Right renal cortex interstitium (tissue), 3 donors: ENCODE results near the gene PPP2R1B. TPM values are rescaled to one million over a fixed set of nuclear protein-coding genes. Genes with fewer than 3 reads are reported as not detected.
"Not testable (repeated sequence)": the region's sequence is repeated elsewhere in the genome, so short reads cannot be mapped to it uniquely, and the experiment has no call there.

Source experiments
- DNase-seq, 3 donors: peaks; one replicate each; pipeline ENCODE4 v3.0.0-alpha.2; 2013; ENCODE audit warnings: low read depth in 3 of 3, low spot score in 2 of 3
- polyA plus RNA-seq, 3 donors: library from polyadenylated mRNA; unstranded; fragments of 120-200 nt; gene quantifications; one replicate each; pipeline ENCODE4 v1.2.1, GENCODE V29; 2013; ENCODE audit not compliant: insufficient read length in 3 of 3

PPP2R1B gene
- polyA plus RNA-seq, 3 donors: 20.2 to 22.4 (median 21.7) TPM

DNA sequence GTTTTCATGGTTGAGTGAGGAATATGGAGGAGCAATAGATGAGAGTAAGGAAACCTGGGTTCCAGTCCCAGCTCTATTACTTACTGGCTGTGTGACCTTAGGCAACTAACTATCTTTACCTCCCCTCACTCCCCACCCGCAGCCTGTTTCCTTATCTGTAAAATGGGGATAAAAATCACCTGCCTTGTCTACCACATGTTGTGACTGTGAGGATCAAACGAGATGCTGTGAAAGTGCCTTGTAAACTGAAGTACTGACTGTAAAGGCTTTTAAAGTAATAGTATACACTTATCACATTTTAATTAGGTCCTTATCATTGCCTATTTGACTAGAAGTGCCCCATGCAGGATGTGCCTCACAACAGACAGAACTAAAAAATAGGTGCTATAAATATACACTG is 18.9 kb upstream of the PPP2R1B start:
- DNase-seq: no peak

DNA sequence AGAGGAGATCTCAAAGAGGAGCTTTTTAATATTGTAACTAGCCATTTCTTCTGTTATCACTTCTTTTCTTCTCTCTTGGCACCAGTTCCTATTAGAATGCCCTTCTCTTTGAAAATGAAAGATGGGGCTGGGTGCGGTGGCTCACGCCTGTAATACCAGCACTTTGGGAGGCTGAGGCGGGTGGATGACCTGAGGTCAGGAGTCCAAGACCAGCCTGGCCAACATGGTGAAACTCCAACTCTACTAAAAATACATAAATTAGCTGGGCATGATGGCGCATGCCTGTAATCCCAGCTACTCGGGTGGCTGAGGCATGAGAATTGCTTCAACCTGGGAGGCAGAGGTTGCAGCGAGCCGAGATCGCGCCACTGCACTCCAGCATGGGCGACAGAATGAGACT is 18.1 kb upstream of the PPP2R1B start:
- DNase-seq: not testable (repeated sequence)

DNA sequence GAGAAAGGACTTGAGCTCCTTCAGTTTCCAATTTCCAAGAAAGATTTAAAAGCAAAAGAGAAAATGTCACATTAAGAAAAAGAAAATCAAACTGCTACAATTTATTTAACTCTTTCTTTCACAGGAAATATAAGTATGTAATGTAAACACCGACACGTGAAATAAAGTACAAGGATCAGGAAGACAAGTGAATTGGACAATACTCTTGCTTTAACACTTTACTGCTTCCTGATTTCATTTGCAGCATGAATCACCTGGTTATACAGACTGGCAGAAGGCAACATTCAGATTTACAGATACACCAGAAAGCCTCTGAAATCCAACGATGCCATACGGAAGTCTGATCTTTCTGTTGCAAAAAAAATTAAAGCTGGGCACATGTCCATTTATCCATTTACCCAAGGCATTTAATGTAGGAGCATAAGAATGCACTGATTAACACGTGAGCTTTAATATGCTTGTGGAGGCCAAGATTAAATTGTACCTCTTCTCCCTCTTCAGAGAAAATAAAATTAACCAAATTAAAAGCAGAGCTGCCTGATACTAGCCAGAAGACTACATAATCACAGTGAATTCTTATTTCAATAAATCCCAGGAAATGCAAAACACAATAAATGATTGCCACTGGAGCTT is 16.0 kb upstream of the PPP2R1B start:
- DNase-seq: no peak

DNA sequence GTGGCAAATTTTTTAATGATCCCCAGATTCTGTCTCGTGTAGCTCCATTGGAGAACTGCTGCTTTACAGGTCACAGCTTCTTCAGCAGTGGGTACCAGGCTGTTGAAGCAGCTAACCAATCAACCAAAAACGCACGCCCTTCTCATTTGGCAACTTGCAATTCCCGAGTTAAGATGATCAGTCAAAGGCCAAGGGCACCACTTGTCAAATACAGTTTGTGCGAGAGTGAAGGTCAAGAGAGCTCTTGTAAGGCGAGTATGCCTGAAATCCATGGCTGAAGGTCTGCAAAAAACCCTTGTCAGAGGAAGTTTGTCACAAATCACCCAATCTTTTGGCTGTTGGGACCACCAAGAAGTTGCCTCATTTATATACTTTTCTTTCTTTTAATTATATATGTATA is 12.9 kb upstream of the PPP2R1B start:
- DNase-seq: no peak

DNA sequence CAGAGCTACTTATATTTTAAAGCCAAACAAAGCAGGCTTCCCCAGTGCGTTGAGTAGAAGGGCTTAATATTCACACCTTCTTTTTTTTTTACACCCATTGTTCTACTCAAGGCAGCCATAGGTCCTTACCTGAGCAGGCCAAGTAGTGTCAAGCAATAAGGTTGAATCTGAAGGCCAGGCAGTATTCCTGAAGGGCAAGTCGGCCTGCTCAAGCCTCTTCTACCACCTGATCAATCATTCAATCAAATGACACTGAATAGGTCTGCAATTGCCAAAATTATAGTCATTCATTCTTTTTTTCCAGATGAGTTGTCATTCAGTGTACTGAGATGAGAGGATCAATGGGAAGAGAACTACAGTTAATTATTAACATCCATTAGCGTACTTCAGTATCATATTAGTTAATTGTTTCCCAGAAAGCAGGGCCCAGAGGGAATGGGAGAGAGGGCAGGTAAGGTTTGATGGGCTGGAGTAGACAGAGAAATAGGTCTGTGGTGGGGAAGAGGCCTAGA is 11.9 kb upstream of the PPP2R1B start:
- DNase-seq: no peak

DNA sequence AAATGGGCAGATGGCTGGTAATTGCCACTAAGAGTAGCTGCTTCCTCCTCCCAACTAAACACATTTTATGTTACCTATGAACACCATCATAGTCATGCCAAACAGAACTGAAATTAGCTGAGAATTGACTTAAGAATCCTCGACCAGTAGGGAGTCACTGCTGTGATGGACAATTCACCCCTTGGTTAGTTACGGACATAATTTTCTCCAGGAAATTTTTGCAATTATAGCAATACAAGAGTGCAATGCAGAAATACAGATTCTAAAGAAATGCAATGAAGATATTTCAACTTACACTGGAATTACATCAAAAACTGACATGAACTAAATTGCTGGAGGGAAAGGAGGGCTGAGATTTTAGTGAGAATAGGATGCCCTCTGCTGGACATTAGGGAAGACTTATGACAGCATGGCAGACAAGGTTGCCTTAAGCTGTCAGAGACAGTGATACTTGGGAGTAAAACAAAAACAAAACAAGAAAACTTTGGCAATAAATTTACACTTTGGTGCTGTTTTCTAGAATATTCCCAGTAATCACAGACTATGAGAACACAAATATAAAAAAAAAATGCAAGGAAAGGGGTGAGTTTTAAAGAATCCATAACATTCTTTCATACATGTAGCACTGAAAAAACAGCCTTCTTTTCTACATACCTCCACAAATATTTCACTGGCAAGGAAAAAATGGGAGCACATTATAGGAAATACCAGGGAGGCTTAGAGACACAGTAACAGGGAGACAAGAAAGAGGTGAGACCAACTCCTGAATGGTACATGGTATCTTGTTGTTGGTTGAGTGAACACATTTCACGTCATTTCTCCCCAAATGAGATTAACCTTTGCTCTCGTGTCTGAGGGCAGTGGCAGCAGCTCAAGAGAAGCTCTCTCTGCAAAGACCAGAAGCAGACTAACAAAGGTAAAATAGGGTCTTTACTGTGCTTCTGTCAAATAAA is 11.2 kb upstream of the PPP2R1B start:
- no peak for DNase-seq

DNA sequence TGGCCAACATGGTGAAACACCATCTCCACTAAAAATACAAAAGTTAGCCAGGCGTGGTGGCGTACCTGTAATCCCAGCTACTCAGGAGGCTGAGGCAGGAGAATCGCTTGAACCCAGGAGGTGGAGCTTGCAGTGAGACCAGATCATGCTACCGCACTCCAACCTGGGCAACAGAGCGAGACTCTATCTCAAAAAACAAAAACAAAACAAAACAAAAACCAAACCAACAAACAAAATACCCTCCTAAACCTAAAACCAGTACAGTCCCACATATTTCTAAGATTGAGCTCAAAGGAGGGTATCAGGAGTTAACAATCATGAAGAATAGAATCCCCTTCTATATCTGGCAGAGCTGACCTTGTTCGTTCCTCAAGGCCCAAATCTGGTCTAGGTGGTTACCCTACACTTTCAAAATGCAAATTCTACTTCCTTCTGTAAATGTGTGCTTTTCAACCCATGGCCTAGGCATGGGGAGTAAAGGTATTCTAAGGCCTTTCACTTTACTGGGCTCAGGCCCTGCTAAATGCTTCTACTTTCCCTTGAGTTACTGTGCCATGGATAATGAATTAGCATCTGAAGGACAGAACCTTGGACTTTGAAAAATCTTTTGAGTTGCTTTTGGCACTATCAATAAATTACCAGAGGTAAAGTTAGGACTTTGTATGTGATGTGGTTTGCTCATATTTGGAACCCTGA is 10.4 kb upstream of the PPP2R1B start:
- DNase-seq: no peak

DNA sequence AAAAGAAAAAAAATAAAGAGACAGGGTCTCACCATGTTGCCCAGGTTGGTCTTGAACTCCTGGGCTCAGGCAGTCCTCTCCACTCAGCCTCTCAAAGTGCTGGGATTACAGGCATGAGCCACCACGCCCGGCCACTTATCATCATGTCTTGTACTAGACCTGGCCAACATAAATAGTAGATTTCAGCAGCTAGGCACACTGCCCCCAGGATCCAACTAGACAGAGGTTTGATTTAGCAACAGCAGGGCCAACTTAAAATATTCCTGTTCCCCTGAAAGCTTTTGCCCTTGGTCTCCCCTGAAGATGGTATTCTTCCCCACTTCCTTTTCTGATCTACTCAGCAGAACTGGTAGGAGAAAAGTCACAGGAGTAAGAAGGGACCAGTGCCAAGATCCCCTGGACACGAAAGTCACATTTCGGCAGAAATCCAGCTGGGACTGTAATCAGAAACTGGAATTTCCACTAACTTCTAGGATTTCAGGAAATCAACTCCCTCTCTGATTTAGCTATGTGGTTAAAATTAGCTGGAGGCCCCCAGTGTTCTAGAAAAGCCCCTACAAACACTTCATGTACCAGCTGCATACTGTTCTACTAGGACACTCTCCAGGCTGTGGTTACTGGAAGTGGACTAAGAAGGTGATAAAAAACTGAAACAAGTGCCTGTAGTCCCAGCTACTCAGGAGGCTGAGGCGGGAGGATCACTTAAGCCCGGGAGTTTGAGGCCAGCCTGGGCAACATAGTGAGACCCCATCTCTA is 8.9 kb upstream of the PPP2R1B start:
- DNase-seq: no peak

DNA sequence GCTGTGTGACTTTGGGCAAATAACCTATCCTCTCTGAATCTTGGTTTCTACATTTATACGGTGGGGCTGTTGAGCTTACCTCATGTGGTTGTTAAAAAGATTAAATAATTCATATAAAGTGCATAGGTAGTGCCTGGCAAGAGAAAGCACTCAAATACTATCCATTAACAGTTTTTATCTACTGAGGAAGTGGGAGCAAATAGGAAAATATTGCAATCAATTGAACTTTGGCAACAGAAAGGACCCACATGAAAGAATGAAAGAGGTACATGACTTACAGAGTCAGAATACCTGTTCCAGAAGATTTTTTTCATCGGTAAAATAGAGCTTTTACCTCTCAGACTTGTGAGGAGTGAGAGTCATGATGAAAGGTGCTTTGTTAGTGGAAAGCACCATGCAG is 6.3 kb upstream of the PPP2R1B start:
- no peak for DNase-seq

DNA sequence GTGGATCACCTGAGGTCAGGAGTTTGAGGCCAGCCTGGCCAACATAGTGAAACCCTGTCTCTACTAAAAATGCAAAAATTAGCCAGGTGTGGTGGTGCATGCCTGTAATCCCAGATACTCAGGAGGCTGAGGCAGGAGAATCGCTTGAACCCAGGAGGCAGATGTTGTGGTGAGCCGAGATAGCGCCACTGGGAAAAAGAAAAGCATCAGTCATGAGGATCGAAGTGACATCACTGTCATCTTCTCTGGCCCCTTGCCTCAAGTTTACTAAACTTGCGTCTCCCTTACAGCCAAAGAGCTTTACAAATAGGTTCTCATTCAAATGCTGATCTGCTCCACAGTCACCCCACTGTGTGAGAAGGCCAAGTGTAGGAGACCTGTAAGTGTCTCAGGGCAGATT is 5.0 kb upstream of the PPP2R1B start:
- not testable (repeated sequence) for DNase-seq

DNA sequence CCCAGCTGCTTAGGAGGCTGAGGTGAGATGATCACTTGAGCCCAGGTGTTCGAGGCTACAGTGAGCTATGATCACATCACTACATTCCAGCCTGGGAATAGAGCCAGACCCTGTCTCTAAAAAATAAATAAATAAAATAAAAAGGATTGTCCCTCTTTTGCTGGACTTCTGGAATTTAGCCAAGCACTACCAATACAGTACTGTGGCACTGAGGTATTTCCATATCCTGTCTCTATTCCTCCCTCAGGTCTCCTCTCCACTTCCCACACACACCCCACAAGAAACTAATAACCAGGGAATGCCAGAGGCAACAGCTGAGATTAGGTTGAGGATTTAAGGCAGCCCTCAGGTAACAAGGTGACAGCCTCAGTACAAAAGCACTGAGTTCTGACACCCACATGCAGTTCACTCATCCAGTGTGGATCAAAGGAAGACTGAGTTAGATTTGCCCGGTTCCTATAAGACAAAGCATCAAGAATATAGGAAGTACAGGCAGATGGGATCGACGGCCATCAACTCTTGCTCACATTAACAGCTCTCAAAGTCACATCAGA is 4.5 kb upstream of the PPP2R1B start:
- no peak for DNase-seq

DNA sequence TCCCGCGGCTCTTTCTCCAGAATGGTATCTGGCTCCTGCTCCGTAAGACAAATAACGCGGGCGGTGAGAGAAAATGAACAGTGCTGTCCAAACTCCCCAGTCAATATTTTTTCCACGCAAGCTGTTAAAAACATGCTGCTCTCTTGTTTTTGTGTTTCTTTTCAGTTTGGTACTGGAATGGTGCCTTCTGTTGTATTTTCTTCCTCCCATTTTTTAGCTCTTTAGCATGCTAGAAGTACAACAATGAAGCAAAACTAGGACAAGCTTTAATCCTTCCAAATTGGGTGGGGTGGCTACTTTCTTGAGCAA is 599 bp upstream of the PPP2R1B start:
- DNase-seq: no peak

DNA sequence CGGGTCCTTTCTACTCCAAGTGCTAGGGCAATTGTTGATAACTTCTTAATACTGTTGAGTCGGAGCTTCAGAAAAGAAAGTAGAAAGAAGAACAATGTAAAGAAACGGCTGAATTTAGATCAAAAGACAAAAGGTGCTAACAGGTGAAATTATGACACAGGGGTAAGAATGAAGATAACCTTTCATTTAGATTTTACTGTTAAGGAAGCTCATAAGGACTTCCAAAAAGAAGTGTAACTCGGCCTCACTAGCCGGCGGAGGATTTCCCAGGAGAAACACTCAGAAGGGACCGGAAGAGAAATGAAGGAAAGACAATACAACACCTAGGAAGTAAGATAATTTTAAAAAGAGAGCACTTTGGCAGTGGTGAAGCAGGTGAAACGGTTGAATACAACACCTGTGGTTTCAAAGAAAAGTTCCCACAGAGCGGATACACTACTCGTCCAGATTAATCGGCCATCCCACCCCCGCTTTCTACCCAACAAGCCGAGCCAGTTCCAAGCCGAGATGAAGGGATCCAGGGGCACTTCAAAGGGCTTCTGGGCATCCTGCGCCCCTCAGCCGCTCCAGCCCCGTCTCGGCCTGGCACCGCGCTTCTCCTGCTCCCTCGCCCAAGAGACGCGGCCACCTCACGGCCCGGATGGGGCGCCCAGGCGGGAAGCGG is 737 bp downstream of the PPP2R1B start:
- no peak for DNase-seq

DNA sequence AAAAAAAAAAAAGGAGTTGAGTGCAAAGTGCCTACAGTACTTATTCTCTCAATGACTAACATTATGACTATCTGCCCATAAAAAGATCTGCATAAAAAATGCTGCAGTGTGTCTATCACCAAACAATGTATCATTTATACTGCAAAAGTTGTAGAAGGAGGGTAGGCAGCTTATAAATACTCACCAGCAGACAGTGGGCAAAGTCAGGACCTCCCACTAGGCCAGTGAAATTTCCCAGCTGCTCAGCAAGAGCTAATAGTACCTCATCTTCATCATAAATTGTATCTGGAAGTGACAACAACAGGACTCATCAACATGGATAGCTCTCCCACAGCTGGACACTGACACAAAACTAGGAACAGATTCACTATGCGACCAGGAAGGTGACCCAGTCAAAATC is 1.6 kb downstream of the PPP2R1B start:
- no peak for DNase-seq

DNA sequence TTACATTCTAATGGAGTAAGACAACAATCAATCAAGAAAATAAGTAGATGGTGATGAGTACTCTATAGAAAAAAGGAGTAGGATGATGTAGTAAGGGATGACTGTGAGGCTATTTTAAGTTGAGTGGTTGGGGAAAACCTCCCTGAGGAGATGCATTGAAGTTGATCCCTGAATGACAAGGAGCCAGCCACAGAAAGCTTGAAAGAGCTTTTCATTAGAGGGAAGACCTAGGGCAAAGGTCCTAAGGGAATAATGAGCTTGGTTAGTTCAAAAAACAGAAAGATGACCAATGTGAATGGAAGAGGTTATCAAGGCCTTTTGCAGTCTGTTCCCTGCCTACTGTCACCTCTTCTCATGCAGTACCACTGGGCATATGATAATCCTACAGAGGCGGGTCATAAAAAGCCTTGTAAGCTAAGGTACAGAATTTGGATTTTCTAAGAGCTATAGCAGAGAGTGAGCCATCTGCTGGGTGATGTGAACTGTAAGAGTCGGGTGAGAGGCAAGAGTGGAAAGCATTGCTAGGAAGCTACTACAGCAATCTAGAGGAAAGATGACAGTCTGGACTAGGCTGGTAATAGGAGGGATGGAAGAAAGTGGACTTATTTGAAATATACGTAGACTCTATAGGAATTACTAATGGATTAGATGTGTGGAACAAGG is 3.1 kb downstream of the PPP2R1B start:
- no peak for DNase-seq

DNA sequence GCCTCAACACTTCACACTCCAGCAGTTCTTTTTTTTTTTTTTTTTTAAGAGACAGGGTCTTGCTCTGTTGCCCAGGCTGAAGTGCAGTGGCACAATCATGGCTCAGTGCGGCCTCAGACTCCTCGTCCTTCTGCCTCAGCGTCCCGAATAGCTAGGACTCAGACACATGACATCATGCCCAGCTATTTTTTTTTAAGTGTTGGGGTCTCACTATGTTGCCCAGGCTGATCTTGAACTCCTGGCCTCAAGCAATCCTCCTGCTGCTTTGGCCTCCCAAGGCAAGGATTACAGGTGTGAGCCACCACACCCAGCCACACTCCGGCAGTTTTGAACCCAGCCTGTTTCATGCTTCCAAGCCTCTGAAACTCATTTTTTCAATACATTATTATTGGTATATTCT is 3.7 kb downstream of the PPP2R1B start:
- no peak for DNase-seq

DNA sequence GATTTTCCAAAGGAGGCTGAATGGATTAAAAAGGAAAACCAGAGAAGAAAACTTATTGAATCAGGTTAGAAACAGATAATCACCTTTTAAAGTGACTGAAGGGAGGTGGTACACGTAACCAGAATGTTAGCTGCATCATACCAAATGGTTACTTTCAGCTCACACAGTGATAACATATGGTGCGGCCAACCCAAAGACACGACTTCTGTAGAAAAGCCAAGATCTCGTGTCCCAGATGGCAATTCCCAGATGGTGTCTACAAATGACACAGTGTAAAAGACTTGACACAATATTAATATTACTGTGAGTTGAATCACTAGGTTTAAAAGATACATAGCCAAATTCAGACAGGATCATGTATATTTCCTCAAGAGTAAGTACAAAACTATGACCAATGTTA is 5.2 kb downstream of the PPP2R1B start:
- no peak for DNase-seq

DNA sequence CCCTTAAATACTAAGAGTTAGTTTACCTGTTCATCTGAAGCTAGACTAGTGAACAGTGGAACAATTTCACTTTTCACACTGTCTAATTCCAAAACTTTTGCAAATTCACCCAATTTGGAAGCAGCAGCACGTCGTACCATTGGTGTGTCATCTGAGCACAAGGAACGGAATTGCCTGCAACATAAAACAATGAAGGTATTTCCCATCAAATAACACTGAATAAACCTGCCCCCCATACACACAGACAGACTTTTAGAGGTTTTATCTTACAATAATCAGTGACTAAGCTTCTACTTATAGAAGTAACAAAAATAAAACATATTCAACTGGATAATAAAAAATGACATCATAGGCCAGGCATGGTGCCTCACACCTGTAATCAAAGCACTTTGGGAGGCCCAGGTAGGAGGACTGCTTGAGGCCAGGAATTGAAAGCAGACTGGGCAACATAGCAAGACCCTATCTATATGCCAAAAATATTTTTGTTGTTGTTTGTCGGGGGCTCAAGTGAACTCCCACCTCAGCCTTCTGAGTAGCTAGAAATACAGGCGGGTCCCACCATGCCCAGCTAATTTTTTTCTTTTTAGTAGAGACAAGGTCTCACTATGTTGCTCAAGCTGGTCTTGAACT is 6.3 kb downstream of the PPP2R1B start:
- no peak for DNase-seq

DNA sequence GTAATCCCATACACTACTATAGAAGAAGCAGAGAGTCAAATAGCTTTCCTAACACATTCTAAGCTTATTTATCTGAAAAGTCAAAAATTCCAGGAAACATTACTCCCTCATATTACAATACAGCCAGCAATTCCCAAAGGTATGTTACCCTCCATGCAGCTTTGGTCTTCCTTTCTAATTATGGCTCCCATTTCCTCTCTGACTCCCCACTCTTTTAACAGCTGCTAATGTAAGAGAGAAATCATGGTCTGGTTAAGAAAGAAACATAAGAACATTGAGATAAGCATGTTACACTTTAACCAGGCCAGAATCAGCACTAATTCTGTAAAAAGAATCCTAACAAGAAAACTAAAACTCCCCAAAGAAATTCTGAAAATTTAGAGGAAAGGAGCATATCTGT is 6.8 kb downstream of the PPP2R1B start:
- DNase-seq: no peak
